ENCODE data around the gene PDCL3.

DNA sequence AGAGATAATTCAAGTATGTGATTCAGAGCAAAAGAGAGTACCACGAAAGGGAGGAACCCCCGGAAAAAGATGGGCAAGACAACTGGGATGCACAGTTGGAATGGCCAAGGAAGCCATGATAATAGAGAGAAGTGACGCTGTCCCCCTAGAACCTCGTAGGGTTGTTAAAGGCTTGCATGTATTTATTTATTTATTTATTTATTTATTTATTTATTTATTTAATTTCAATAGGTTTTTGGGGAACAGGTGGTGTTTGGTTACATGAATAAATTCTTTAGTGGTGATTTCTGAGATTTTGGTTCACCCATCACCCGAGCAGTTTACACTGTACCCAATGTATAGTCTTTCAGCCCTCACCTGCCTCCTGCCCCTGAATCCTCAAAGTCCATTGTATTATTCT, 11.5 kb upstream of the PDCL3 start:
- TF ChIP-seq CREB1 (CRISPR knock-in tag; IDR thresholded peaks at IDR 0.05; ENCODE audit: low read depth) (no peak), STAT1 (IDR thresholded peaks at IDR 0.05; ENCODE audit: unreplicated experiment) (no peak), POLR2AphosphoS5 (IDR thresholded peaks at IDR 0.05; ENCODE audit: low read depth) (no peak), REST (IDR thresholded peaks at IDR 0.05; ENCODE audit: unreplicated experiment) (no peak)
- TF ChIP-seq, protein P1, sequence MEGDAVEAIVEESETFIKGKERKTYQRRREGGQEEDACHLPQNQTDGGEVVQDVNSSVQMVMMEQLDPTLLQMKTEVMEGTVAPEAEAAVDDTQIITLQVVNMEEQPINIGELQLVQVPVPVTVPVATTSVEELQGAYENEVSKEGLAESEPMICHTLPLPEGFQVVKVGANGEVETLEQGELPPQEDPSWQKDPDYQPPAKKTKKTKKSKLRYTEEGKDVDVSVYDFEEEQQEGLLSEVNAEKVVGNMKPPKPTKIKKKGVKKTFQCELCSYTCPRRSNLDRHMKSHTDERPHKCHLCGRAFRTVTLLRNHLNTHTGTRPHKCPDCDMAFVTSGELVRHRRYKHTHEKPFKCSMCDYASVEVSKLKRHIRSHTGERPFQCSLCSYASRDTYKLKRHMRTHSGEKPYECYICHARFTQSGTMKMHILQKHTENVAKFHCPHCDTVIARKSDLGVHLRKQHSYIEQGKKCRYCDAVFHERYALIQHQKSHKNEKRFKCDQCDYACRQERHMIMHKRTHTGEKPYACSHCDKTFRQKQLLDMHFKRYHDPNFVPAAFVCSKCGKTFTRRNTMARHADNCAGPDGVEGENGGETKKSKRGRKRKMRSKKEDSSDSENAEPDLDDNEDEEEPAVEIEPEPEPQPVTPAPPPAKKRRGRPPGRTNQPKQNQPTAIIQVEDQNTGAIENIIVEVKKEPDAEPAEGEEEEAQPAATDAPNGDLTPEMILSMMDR (conservative IDR thresholded peaks at IDR 0.05; ENCODE audit: low read depth in 2 of 2): no peak
- TF ChIP-seq, protein P2, sequence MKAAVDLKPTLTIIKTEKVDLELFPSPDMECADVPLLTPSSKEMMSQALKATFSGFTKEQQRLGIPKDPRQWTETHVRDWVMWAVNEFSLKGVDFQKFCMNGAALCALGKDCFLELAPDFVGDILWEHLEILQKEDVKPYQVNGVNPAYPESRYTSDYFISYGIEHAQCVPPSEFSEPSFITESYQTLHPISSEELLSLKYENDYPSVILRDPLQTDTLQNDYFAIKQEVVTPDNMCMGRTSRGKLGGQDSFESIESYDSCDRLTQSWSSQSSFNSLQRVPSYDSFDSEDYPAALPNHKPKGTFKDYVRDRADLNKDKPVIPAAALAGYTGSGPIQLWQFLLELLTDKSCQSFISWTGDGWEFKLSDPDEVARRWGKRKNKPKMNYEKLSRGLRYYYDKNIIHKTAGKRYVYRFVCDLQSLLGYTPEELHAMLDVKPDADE (IDR thresholded peaks at IDR 0.05): no peak
